GM23248 (cell line): Measurements from ENCODE around the gene MORC2. TPM values are rescaled to one million over a fixed set of nuclear protein-coding genes. Genes with fewer than 3 reads are reported as not detected.

Experiments used
- DNase-seq: peaks from one replicate; pipeline ENCODE4 v3.0.0-alpha.2; 2015
- H2AFZ ChIP-seq: fragments of 200-600 bp; sonication (generic); 2 replicates; pipeline ENCODE4 v1.6.1; 2016; ENCODE audit warnings: antibody characterized with exemption
- H3F3A ChIP-seq: fragments of 200-600 bp; sonication (generic); 2 replicates; pipeline ENCODE4 v1.6.1; 2016; ENCODE audit warnings: mild to moderate bottlenecking, antibody characterized with exemption, mixed run types; ENCODE audit not compliant: insufficient read depth
- H3K27ac ChIP-seq: fragments of 200-600 bp; sonication (generic); 2 replicates; pipeline ENCODE4 v1.5.1; 2016; ENCODE audit warnings: mild to moderate bottlenecking
- H3K27me3 ChIP-seq: fragments of 200-600 bp; sonication (generic); replicated peaks from 2 replicates; pipeline ENCODE4 v1.6.1; 2016; ENCODE audit warnings: mild to moderate bottlenecking; ENCODE audit not compliant: insufficient read depth
- H3K36me3 ChIP-seq: fragments of 200-600 bp; sonication (generic); 2 replicates; pipeline ENCODE4 v1.6.1; 2016; ENCODE audit warnings: low read depth, mild to moderate bottlenecking
- H3K4me1 ChIP-seq: fragments of 200-600 bp; sonication (generic); 2 replicates; pipeline ENCODE4 v1.6.1; 2016; ENCODE audit warnings: mild to moderate bottlenecking; ENCODE audit not compliant: insufficient read depth
- H3K4me2 ChIP-seq: fragments of 200-600 bp; sonication (generic); one replicate; pipeline ENCODE4 v1.6.1; 2016; ENCODE audit warnings: mild to moderate bottlenecking; ENCODE audit not compliant: unreplicated experiment
- H3K4me3 ChIP-seq: fragments of 200-600 bp; sonication (generic); 2 replicates; pipeline ENCODE4 v1.5.1; 2016; ENCODE audit warnings: mild to moderate bottlenecking
- H3K79me2 ChIP-seq: fragments of 200-600 bp; sonication (generic); 2 replicates; pipeline ENCODE4 v1.6.1; 2016; ENCODE audit warnings: mild to moderate bottlenecking; ENCODE audit not compliant: insufficient read depth
- H3K9ac ChIP-seq: fragments of 200-600 bp; sonication (generic); 2 replicates; pipeline ENCODE4 v1.6.1; 2016; ENCODE audit warnings: mild to moderate bottlenecking
- H3K9me2 ChIP-seq: fragments of 200-600 bp; sonication (generic); 2 replicates; pipeline ENCODE4 v1.6.1; 2016; ENCODE audit warnings: mixed run types, mild to moderate bottlenecking, moderate library complexity; ENCODE audit not compliant: insufficient read depth
- H3K9me3 ChIP-seq: fragments of 200-600 bp; sonication (generic); one replicate; pipeline ENCODE4 v1.6.1; 2017; ENCODE audit warnings: low read depth
- H4K20me1 ChIP-seq: fragments of 200-600 bp; sonication (generic); 2 replicates; pipeline ENCODE4 v1.6.0; 2016; ENCODE audit not compliant: insufficient read depth
- EZH2 ChIP-seq: fragments of 200-600 bp; sonication (generic); IDR thresholded peaks from 2 replicates; pipeline ENCODE4 v1.6.1; 2018; ENCODE audit warnings: antibody characterized with exemption, mild to moderate bottlenecking; ENCODE audit not compliant: insufficient read depth, poor library complexity, severe bottlenecking
- EZH2phosphoT487 ChIP-seq: fragments of 200-600 bp; sonication (generic); IDR thresholded peaks from 2 replicates; pipeline ENCODE4 v1.6.1; 2018; ENCODE audit warnings: antibody characterized with exemption, moderate library complexity, mild to moderate bottlenecking, low read depth; ENCODE audit not compliant: insufficient read depth
- WGBS, 2 experiments: methylation state at CpG; one replicate each; pipeline ENCODE4 v1.1.6; 2015 to 2017; ENCODE audit warnings: low lambda C conversion rate in 2 of 2, low coverage in 1 of 2; ENCODE audit errors: missing lambda C conversion rate in 2 of 2; 5-methylcytosine and 5-hydroxymethylcytosine counted together
- in situ Hi-C: fragments of 300-500 bp; cut with MboI; formaldehyde crosslinking; loops from 2 replicates; pipeline ENCODE4 v1.15.0; 2020
- polyA plus RNA-seq: library from polyadenylated mRNA; unstranded; fragments of >200 nt; fragmentation: Nextera tagmentation; extraction: Ambion mirVana; gene quantifications from 2 replicates; pipeline ENCODE4 v1.2.1, GENCODE V29; 2016
- total RNA-seq: library from RNA; depleted of rRNA; stranded (reverse); fragments of >200 nt; shearing (Covaris generic); gene quantifications from 2 replicates; pipeline ENCODE4 v1.2.3, GENCODE V29; 2014; rRNA removed

MORC2 gene
- total RNA-seq (16.1 and 16.8 TPM in 2 replicates), polyA plus RNA-seq (13.2 and 13.3 TPM in 2 replicates)

DNA sequence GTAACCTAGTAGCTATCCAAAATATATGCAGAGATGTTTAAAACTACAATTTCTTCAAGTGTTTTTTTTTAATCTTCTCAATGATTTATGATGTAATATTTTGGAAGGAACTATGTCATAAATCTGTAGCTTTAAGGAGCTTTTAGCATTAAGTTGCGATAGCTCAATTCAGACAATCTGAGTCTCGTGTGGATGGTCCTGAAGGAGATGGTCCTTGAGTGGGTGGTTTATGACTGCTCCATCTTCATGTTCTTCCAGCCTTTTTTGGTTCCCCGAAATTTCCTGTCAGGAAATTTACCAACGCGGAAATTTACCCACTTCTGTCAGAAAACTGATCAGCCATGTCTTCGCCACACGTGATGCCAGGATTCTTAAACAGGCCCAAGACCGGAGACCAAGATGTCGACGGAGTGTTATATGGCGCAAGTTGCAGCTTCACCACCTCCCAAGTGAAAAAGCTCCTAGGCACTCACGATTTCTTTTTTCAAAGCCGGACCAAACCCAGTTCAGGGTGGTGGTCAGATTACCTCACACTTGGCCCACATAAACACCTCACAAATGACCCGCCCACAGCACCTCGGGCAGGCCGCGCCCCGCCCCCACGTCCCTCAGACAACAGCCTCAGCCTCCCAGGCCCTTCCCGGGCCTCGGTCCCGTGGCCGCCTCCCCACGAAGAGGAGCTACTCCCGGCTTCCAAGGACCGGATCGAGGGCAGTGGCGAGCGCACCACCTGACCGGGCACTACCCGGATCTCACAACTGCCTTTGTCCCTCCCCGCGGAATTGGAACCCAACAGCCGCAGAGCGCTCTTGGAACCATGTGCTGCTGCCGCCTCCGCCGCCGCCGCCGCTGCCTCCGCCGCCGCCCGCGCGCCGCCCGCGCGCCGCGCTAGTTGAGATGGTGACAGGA is at the start of gene MORC2:
MORC2 (minus strand) TSS at position 760 of the 909 bp plus-strand sequence. CDS start 885 bp downstream, outside the sequence.
- TF ChIP-seq EZH2phosphoT487 (no peak), EZH2 (no peak)
- peaks cover 30% of the 10 kb centered on the region for H3K36me3 ChIP-seq
- H2AFZ ChIP-seq, result peak within 1 kb of the TSS; percentile 87
- peak within 1 kb of the TSS; percentile 86 for H3K27ac ChIP-seq
- 17 to 29% methylated on average over 32 to 52 of the region's 53 CpGs for WGBS, 2 experiments
- peak within 1 kb of the TSS; percentile 88 for H3K4me3 ChIP-seq
- in situ Hi-C loops, result no loop called here
- peaks cover 22% of the 10 kb centered on the region; the same call in 1 of the 2 replicates for H4K20me1 ChIP-seq
- no peaks in the 10 kb centered on the region for H3K27me3 ChIP-seq
- H3K4me1 ChIP-seq, result peaks cover 43% of the 10 kb centered on the region
- H3K9me2 ChIP-seq, result no peaks in the 10 kb centered on the region
- H3K4me2 ChIP-seq, result peak within 1 kb of the TSS; percentile 90
- peak within 1 kb of the TSS; percentile 94 for H3K9ac ChIP-seq
- 0 out of 2 replicates have a peak, but pooled peaks cover 10% of the 10 kb centered on the region for H3F3A ChIP-seq
- no peaks in the 10 kb centered on the region for H3K9me3 ChIP-seq
- H3K79me2 ChIP-seq, result peaks cover 93% of the 10 kb centered on the region
- no peak for DNase-seq

DNA sequence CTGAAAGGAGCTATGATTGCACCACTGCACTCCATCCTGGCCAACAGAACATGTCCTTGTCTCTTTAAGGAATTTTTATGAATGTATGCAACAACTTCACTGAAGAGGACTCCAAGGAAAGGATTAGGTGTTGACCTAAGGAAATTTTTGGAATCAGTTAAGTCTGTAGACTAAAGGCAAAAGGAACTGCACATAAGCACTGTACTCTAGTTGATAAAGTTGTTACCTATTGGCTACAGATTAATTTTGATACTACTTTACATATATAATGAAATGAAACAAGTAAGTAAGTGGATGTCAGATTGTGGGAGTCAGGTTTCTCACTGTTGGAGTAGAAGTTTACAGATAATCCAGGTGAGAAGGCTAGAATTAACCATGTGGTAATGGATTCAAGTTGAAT is 37.0 kb upstream of the MORC2 start:
- Histone ChIP-seq H3K27ac (no peak overlapping the region), H3K27me3 (no peaks in the 10 kb centered on the region)
- TF ChIP-seq EZH2 (no peak), EZH2phosphoT487 (no peak)

GRCh38 chr22:31001124-31001770 is 32.7 kb upstream of the MORC2 start:
- no peak overlapping the region for H2AFZ ChIP-seq
- in situ Hi-C loops, result no loop called here
- no peak for DNase-seq
- H3K9ac ChIP-seq, result no peak overlapping the region
- H3K4me2 ChIP-seq, result no peak overlapping the region
- no peaks in the 10 kb centered on the region for H3K9me3 ChIP-seq
- no peaks in the 10 kb centered on the region for H3K27me3 ChIP-seq
- 62 to 65% methylated on average over 6 of the region's 6 CpGs for WGBS, 2 experiments
- no peaks in the 10 kb centered on the region for H3K4me1 ChIP-seq
- H4K20me1 ChIP-seq, result no peaks in the 10 kb centered on the region
- no peak overlapping the region for H3K4me3 ChIP-seq
- H3F3A ChIP-seq, result no peaks in the 10 kb centered on the region
- TF ChIP-seq EZH2phosphoT487 (no peak), EZH2 (no peak)
- H3K79me2 ChIP-seq, result no peaks in the 10 kb centered on the region
- no peaks in the 10 kb centered on the region for H3K36me3 ChIP-seq
- H3K27ac ChIP-seq, result no peak overlapping the region
- no peaks in the 10 kb centered on the region for H3K9me2 ChIP-seq

More for the DNA sequence above, 37.0 kb upstream of the MORC2 start:
- no peak overlapping the region for H3K9ac ChIP-seq
- no peak for DNase-seq
- H3K36me3 ChIP-seq, result no peaks in the 10 kb centered on the region
- no peaks in the 10 kb centered on the region for H3K4me1 ChIP-seq
- no peak overlapping the region for H3K4me3 ChIP-seq
- H3K4me2 ChIP-seq, result no peak overlapping the region
- no peaks in the 10 kb centered on the region for H3F3A ChIP-seq
- in situ Hi-C loops, result no loop called here
- no peaks in the 10 kb centered on the region for H3K9me2 ChIP-seq
- no peaks in the 10 kb centered on the region for H3K79me2 ChIP-seq
- H3K9me3 ChIP-seq, result no peaks in the 10 kb centered on the region
- H4K20me1 ChIP-seq, result no peaks in the 10 kb centered on the region
- no peak overlapping the region for H2AFZ ChIP-seq

GRCh38 chr22:30998329-30998728 is 29.8 kb upstream of the MORC2 start:
- 45% methylated on average over 4 of the region's 4 CpGs for WGBS, 2 experiments
- Histone ChIP-seq H3K4me2 (no peak overlapping the region), H4K20me1 (no peaks in the 10 kb centered on the region), H3K36me3 (no peaks in the 10 kb centered on the region), H3K9ac (no peak overlapping the region), H3K79me2 (no peaks in the 10 kb centered on the region), H2AFZ (no peak overlapping the region), H3K9me2 (no peaks in the 10 kb centered on the region), H3K4me3 (no peak overlapping the region), H3F3A (no peaks in the 10 kb centered on the region), H3K27ac (no peak overlapping the region), H3K27me3 (no peaks in the 10 kb centered on the region), H3K4me1 (no peaks in the 10 kb centered on the region), H3K9me3 (no peaks in the 10 kb centered on the region)
- in situ Hi-C loops, result no loop called here
- DNase-seq, result no peak
- TF ChIP-seq EZH2, result no peak
